Measurements from ENCODE around the gene HSPA1A. TPM values are rescaled to one million over a fixed set of nuclear protein-coding genes. Genes with fewer than 3 reads are reported as not detected.

HSPA1A gene
- total RNA-seq, 1 experiment from 2014 or later: 169 TPM

DNA sequence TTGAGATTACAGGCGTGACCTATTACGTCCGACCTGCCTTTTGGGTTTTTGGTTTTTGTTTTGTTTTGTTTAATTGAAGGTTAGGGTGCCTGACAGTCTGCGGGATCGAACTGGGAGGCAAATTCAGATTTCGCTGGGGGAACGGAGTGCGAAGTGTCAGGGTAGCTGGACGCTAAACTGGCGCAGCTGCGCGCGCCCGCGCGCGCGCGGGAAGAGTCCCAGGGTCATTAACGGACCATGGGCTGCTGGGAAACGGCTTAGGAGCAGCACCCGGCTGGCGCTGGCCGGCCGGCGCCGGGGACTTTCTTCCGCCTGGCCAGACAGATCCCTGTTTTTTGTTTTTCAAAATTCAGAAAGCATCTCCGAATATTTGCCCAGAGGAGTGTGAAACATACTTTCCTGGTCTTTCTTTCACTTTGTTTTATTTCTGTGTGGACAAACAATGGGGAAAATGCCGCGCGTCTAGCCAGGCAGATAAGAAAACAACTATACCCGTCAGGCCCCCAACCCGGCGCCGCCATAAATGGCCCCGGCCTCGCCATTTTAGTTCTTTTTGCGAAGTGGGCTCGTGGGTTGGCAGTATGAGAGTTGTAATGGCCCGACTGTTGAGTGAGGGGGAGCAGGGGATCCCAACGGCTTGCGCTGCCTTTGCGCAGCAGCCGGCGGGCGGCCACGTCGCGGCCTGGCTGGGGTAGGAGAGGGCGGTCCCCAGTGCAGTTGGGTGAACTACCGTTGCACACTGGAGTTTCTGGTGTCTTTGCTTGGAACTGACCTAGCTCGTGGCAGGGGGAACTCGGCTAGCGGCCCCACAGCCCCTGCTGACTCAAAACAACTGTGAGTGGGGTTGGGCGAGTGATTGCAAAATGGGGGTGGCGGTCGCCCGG, 19.3 kb downstream of the HSPA1A start:
- ATAC-seq: peak; percentile 89
- TF ChIP-seq SIN3A (IDR thresholded peaks at IDR 0.05; ENCODE audit: borderline replicate concordance, insufficient read depth, low read depth, low read length): peak; percentile 88; the same call in 1 of the 2 replicates
- TF ChIP-seq, protein P1, sequence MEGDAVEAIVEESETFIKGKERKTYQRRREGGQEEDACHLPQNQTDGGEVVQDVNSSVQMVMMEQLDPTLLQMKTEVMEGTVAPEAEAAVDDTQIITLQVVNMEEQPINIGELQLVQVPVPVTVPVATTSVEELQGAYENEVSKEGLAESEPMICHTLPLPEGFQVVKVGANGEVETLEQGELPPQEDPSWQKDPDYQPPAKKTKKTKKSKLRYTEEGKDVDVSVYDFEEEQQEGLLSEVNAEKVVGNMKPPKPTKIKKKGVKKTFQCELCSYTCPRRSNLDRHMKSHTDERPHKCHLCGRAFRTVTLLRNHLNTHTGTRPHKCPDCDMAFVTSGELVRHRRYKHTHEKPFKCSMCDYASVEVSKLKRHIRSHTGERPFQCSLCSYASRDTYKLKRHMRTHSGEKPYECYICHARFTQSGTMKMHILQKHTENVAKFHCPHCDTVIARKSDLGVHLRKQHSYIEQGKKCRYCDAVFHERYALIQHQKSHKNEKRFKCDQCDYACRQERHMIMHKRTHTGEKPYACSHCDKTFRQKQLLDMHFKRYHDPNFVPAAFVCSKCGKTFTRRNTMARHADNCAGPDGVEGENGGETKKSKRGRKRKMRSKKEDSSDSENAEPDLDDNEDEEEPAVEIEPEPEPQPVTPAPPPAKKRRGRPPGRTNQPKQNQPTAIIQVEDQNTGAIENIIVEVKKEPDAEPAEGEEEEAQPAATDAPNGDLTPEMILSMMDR (IDR thresholded peaks at IDR 0.05): no peak
- TF ChIP-seq, protein P2, sequence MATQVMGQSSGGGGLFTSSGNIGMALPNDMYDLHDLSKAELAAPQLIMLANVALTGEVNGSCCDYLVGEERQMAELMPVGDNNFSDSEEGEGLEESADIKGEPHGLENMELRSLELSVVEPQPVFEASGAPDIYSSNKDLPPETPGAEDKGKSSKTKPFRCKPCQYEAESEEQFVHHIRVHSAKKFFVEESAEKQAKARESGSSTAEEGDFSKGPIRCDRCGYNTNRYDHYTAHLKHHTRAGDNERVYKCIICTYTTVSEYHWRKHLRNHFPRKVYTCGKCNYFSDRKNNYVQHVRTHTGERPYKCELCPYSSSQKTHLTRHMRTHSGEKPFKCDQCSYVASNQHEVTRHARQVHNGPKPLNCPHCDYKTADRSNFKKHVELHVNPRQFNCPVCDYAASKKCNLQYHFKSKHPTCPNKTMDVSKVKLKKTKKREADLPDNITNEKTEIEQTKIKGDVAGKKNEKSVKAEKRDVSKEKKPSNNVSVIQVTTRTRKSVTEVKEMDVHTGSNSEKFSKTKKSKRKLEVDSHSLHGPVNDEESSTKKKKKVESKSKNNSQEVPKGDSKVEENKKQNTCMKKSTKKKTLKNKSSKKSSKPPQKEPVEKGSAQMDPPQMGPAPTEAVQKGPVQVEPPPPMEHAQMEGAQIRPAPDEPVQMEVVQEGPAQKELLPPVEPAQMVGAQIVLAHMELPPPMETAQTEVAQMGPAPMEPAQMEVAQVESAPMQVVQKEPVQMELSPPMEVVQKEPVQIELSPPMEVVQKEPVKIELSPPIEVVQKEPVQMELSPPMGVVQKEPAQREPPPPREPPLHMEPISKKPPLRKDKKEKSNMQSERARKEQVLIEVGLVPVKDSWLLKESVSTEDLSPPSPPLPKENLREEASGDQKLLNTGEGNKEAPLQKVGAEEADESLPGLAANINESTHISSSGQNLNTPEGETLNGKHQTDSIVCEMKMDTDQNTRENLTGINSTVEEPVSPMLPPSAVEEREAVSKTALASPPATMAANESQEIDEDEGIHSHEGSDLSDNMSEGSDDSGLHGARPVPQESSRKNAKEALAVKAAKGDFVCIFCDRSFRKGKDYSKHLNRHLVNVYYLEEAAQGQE (IDR thresholded peaks at IDR 0.05; ENCODE audit: insufficient read depth in 1 of 2, low read depth in 2 of 2, low read length in 1 of 2): peak in 1 of 2 experiments; percentile 15; a peak in 1 of 4 replicates
- peak; percentile 100 for TF ChIP-seq POLR2AphosphoS5 (IDR thresholded peaks at IDR 0.05; ENCODE audit: low read depth, low read length)
- no peak for TF ChIP-seq TCF7L2 (IDR thresholded peaks at IDR 0.05; ENCODE audit: low read depth, low read length)
- Histone ChIP-seq H3K27me3 (ENCODE audit: control insufficient read depth, insufficient read depth, low read length) (no peaks in the 10 kb centered on the region), H3K36me3 (ENCODE audit: control insufficient read depth, insufficient read depth, low read length) (peaks cover 21% of the 10 kb centered on the region), H3K4me3 (ENCODE audit: low read depth in 2 of 2, low read length in 2 of 2) (peak overlapping the region; percentile 77 to 95), H3K27ac (ENCODE audit: low read length) (peak overlapping the region; percentile 95), H3K9me3 (ENCODE audit: control insufficient read depth, insufficient read depth, low read depth, low read length) (no peaks in the 10 kb centered on the region), H3K4me1 (ENCODE audit: control insufficient read depth, insufficient read depth, low read length) (peaks cover 30% of the 10 kb centered on the region)
- CTCF ChIA-PET: no interaction called here
- POLR2A ChIA-PET: interaction anchor here (0.6 to 0.7 kb wide), 4 partner anchors 41 to 211 kb away, joined by 4 to 6 read pairs (median 6); no protein-coding TSS in a partner anchor
- DNase-seq (ENCODE audit: low read depth, low spot score): no peak
- in situ Hi-C loops (cut with HindIII; ENCODE audit: low pct_unique_long_range_greater_than_20kb, low sequenced_read_pairs): no loop called here
- no TSS peak for BruUV-seq (replicated peaks)
- intact Hi-C loops (cut with micrococcal nuclease; ENCODE audit: unreplicated experiment): loop anchor here (5.0 to 10.0 kb wide), 2 partner anchors 100 to 152 kb away; partner anchors contain the start of genes CLIC1 and LY6G5C

DNA sequence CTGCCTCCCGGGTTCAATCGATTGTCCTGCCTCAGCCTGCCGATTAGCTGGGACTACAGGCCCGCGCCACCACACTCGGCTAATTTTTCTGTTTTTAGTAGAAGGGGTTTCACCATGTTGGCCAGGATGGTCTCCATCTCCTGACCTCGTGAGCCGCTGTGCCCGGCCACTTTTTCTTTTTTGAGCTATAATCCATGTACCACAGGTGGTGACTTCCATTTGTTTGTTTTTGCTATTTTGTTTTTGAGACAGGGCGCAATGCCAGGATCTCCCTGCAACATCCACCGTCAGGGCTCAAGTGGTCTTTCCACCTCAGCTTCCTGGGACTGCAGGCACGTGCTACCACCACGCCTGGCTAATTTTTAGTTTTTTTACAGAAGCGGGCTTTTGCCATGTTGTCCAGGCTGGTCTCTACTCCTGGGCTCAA, 20.7 kb downstream of the HSPA1A start:
- Histone ChIP-seq H3K4me3 (ENCODE audit: low read depth in 2 of 2, low read length in 2 of 2) (peak overlapping the region; percentile 77 to 95), H3K27ac (ENCODE audit: low read length) (peak overlapping the region; percentile 95), H3K27me3 (ENCODE audit: control insufficient read depth, insufficient read depth, low read length) (no peaks in the 10 kb centered on the region), H3K36me3 (ENCODE audit: control insufficient read depth, insufficient read depth, low read length) (peaks cover 21% of the 10 kb centered on the region), H3K4me1 (ENCODE audit: control insufficient read depth, insufficient read depth, low read length) (peaks cover 38% of the 10 kb centered on the region), H3K9me3 (ENCODE audit: control insufficient read depth, insufficient read depth, low read depth, low read length) (no peaks in the 10 kb centered on the region)
- in situ Hi-C loops (cut with HindIII; ENCODE audit: low pct_unique_long_range_greater_than_20kb, low sequenced_read_pairs) (no loop called here), intact Hi-C loops (cut with micrococcal nuclease; ENCODE audit: unreplicated experiment) (loop anchor here (10.0 kb wide), 1 partner anchor 101 kb away; the partner anchor contains the start of gene CLIC1)
- ATAC-seq (no peak), DNase-seq (ENCODE audit: low read depth, low spot score) (no peak)
- TF ChIP-seq, protein P1 (IDR thresholded peaks at IDR 0.05): no peak
- 0 out of 2 replicates have a peak, but pooled peaks have one; percentile 25 for TF ChIP-seq SIN3A (IDR thresholded peaks at IDR 0.05; ENCODE audit: borderline replicate concordance, insufficient read depth, low read depth, low read length)
- ChIA-PET CTCF (no interaction called here), POLR2A (no interaction called here)
- no TSS peak for BruUV-seq (replicated peaks)
